ENCODE results near the gene TMEM258. TPM values are rescaled to one million over a fixed set of nuclear protein-coding genes. Genes with fewer than 3 reads are reported as not detected.

TMEM258 gene
- total RNA-seq, 1 experiment from 2014 or later, result 110 TPM

GRCh38 chr11:61763930-61764605, 28.3 kb downstream of the TMEM258 start:
- intact Hi-C loops (cut with micrococcal nuclease), result no loop called here
- TF ChIP-seq CTCF (conservative IDR thresholded peaks at IDR 0.05; ENCODE audit: low read depth, low read length), result no peak
- no peak for TF ChIP-seq EZH2 (IDR thresholded peaks at IDR 0.05; ENCODE audit: low read length, unreplicated experiment)
- no peak for TF ChIP-seq EZH2phosphoT487 (IDR thresholded peaks at IDR 0.05; ENCODE audit: borderline replicate concordance, low read length)
- no peaks in the 10 kb centered on the region for H3K4me1 ChIP-seq (ENCODE audit: insufficient read depth, low read length)
- no peaks in the 10 kb centered on the region for H3K27me3 ChIP-seq (ENCODE audit: low read length)
- no peaks in the 10 kb centered on the region for H3K79me2 ChIP-seq (ENCODE audit: low read length)
- no peak overlapping the region for H3K9ac ChIP-seq (ENCODE audit: low read length)
- H3K27ac ChIP-seq (ENCODE audit: low read length), result no peak overlapping the region
- ChIA-PET POLR2A (ENCODE audit: unreplicated experiment) (no interaction called here), CTCF (interaction anchor here (0.7 kb wide), 1 partner anchor 17 kb away, joined by 3 read pairs; no protein-coding TSS in a partner anchor)
- no peaks in the 10 kb centered on the region for H3F3A ChIP-seq (ENCODE audit: low read length, unreplicated experiment)
- DNase-seq (no peak), ATAC-seq (no peak)
- no peaks in the 10 kb centered on the region for H3K36me3 ChIP-seq (ENCODE audit: low read depth, low read length)
- no peaks in the 10 kb centered on the region for H3K9me2 ChIP-seq (replicated peaks; ENCODE audit: low read length)
- H3K9me3 ChIP-seq (ENCODE audit: low read length), result no peaks in the 10 kb centered on the region
- no peak overlapping the region for H3K4me2 ChIP-seq (ENCODE audit: low read length)
- no peak overlapping the region for H3K4me3 ChIP-seq (ENCODE audit: low read length)
- H4K20me1 ChIP-seq (ENCODE audit: low read length), result no peaks in the 10 kb centered on the region
- no peak overlapping the region for H2AFZ ChIP-seq (ENCODE audit: low read length)
- no TSS peak for BruUV-seq (replicated peaks)

GRCh38 chr11:61762798-61763197, 29.6 kb downstream of the TMEM258 start:
- Histone ChIP-seq H3K4me3 (ENCODE audit: low read length) (no peak overlapping the region), H3K9me3 (ENCODE audit: low read length) (no peaks in the 10 kb centered on the region), H3K4me1 (ENCODE audit: insufficient read depth, low read length) (no peaks in the 10 kb centered on the region), H3K36me3 (ENCODE audit: low read depth, low read length) (no peaks in the 10 kb centered on the region), H3K9me2 (replicated peaks; ENCODE audit: low read length) (no peaks in the 10 kb centered on the region), H3K27ac (ENCODE audit: low read length) (no peak overlapping the region), H3K27me3 (ENCODE audit: low read length) (no peaks in the 10 kb centered on the region), H2AFZ (ENCODE audit: low read length) (no peak overlapping the region), H4K20me1 (ENCODE audit: low read length) (no peaks in the 10 kb centered on the region), H3K79me2 (ENCODE audit: low read length) (no peaks in the 10 kb centered on the region), H3F3A (ENCODE audit: low read length, unreplicated experiment) (no peaks in the 10 kb centered on the region), H3K4me2 (ENCODE audit: low read length) (no peak overlapping the region), H3K9ac (ENCODE audit: low read length) (no peak overlapping the region)
- ATAC-seq (no peak), DNase-seq (no peak)
- no TSS peak for BruUV-seq (replicated peaks)
- POLR2A ChIA-PET (ENCODE audit: unreplicated experiment), result no interaction called here
- CTCF ChIA-PET, result no interaction called here
- TF ChIP-seq CTCF (conservative IDR thresholded peaks at IDR 0.05; ENCODE audit: low read depth, low read length), result no peak
- no peak for TF ChIP-seq EZH2 (IDR thresholded peaks at IDR 0.05; ENCODE audit: low read length, unreplicated experiment)
- no peak for TF ChIP-seq EZH2phosphoT487 (IDR thresholded peaks at IDR 0.05; ENCODE audit: borderline replicate concordance, low read length)
- intact Hi-C loops (cut with micrococcal nuclease), result no loop called here

- Histone ChIP-seq H3K9ac (ENCODE audit: low read length) (no peak overlapping the region), H3K36me3 (ENCODE audit: low read depth, low read length) (no peaks in the 10 kb centered on the region), H3K4me3 (ENCODE audit: low read length) (no peak overlapping the region), H3K4me1 (ENCODE audit: insufficient read depth, low read length) (no peaks in the 10 kb centered on the region), H3K27me3 (ENCODE audit: low read length) (no peaks in the 10 kb centered on the region), H3K4me2 (ENCODE audit: low read length) (no peak overlapping the region), H3K9me3 (ENCODE audit: low read length) (no peaks in the 10 kb centered on the region), H3K79me2 (ENCODE audit: low read length) (no peaks in the 10 kb centered on the region), H3F3A (ENCODE audit: low read length, unreplicated experiment) (no peaks in the 10 kb centered on the region), H3K9me2 (replicated peaks; ENCODE audit: low read length) (no peaks in the 10 kb centered on the region), H2AFZ (ENCODE audit: low read length) (no peak overlapping the region), H3K27ac (ENCODE audit: low read length) (no peak overlapping the region), H4K20me1 (ENCODE audit: low read length) (no peaks in the 10 kb centered on the region)
- TF ChIP-seq EZH2 (IDR thresholded peaks at IDR 0.05; ENCODE audit: low read length, unreplicated experiment), result no peak
- TF ChIP-seq CTCF (conservative IDR thresholded peaks at IDR 0.05; ENCODE audit: low read depth, low read length), result no peak
- no peak for TF ChIP-seq EZH2phosphoT487 (IDR thresholded peaks at IDR 0.05; ENCODE audit: borderline replicate concordance, low read length)
- CTCF ChIA-PET, result no interaction called here
- intact Hi-C loops (cut with micrococcal nuclease), result no loop called here
- POLR2A ChIA-PET (ENCODE audit: unreplicated experiment), result no interaction called here
- no peak for ATAC-seq
- BruUV-seq (replicated peaks), result no TSS peak
- DNase-seq, result no peak
Observed at GRCh38 chr11:61762223-61762615, 30.2 kb downstream of the TMEM258 start.
